GM19238 (cell line): ENCODE measurements around the gene SNTG2.

Experiments
- DNase-seq: peaks from one replicate; pipeline ENCODE4 v3.0.0; 2011; ENCODE audit warnings: low spot score; ENCODE audit not compliant: insufficient read length

SNTG2 gene

DNA sequence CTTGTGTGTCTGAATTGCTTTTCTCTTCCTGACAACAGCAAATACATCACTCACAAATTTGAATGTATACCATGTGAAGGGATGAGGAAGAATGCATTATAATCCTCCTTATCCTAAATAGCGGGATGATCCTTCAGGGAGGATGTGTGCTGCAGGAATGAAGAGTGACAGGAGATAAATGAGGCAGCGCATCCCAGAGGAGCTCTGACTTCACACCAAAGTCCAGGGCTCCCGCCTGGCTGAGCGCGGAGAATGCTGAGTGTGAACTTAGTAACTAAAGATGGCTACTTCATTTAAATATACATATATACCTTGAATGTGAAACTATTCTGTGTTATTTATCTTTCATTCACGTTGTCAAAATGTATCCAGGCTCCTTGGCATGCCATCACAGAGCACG lies 317.4 kb downstream of the SNTG2 start:
- no peak for DNase-seq

DNA sequence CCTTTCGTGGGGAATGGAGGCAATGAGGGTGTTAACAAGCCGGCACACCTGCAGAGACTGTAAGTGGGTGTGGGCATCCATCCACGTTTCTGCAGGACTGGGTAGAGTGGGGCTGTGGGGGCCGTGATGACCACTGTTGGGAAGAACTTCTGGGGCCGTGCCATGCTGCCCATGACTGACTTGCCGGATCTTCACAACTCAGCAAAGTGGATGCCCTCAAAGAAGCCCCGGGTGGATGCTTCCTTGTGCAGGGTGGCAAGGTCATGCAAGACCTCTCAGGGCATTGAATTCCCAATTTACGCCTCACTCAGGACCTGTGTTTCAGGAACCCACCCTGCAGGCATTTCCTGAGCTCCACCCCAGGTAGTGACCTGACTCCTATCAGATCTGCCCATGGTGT lies 319.2 kb downstream of the SNTG2 start:
- no peak for DNase-seq

DNA sequence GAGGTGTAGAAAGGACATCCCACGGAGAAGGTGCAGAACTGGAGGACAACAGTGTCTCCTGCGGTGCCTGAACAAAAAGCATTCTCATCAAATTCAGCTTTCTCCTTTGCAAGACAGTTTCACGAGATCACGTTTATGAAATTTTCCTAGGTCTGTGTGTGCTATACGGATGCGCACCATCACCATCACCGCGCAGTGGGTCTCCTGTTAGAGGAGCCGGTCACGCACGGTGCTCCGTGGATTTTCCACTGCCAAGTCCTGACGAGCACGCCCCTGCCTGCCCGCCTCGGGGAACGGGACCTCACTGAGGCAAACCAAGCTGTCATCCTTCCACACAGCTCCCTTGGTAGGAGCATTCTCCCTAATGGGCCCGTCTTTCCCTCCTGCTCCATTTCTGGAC lies 322.2 kb downstream of the SNTG2 start:
- no peak for DNase-seq

DNA sequence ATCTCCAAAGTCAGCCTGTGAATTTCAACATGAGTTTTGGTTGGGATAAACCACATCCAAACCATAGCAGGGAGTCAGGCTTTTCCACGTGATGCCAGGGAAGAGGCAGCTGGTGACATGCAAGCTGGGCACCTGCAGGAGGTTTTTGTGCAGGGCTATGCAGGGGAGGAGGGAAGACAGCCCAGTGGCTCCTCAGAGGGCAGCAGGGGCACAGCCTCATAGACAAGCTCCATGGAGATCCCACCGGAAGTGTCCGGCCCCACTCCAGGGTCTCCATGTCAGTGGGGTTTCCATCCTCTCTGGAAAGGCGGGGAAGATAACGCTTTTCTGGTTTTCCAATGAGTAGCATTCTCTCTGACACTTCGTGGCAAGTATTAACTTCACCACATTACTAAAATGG lies 327.0 kb downstream of the SNTG2 start:
- DNase-seq, result no peak

DNA sequence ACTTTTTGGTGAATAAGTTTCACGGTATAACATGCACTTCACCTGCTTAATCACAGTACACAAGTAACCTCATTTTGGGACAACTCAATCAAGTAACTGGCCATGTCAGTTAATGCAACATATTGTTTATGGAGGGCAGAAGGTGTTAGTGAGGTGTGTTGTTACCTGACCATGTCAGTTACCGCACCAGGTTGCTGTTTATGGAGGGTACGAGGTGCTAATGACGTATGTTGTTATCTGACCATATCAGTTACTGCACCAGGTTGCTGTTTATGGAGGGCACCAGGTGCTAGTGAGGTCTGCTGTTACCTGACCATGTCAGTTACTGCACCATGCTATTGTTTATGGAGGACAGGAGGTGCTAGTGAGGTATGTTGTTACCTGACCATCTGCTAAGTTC lies 327.5 kb downstream of the SNTG2 start:
- no peak for DNase-seq

DNA sequence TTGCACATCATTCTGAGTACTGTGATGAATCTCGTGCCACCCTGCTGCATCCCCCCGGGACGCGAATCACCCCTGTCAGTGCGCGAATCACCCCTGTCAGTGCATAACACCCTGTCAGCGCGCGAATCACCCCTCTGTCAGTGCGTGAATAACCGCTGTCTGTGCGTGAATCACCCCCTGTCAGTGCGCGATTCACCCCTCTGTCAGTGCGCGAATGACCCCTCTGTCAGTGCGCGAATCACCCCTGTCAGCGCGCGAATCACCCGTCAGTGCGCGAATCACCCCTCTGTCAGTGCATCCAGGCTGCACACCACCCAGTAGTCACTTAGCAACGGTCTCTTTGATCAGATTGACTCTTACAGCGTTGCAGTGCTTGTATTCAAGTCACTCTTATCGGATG lies 328.2 kb downstream of the SNTG2 start:
- DNase-seq, result no peak

DNA sequence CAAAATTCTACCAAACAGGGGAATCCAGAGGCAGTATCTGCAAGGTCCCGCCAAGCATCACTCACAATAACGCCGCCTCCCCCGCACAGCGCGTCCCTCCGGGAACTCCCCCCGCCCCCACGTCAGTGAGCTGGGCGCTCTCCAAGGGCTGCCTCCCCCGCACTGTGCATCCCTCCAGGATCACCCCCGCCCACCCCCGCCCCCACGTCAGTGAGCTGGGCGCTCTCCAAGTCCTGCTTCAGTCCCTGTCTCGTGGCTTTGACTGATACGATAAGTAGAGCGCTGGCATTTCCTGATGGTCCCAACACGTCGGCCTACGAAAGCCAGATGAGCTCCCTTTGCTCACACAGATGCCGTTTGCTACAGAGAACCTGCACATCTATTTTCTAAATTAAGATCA lies 331.9 kb downstream of the SNTG2 start:
- DNase-seq, result no peak

DNA sequence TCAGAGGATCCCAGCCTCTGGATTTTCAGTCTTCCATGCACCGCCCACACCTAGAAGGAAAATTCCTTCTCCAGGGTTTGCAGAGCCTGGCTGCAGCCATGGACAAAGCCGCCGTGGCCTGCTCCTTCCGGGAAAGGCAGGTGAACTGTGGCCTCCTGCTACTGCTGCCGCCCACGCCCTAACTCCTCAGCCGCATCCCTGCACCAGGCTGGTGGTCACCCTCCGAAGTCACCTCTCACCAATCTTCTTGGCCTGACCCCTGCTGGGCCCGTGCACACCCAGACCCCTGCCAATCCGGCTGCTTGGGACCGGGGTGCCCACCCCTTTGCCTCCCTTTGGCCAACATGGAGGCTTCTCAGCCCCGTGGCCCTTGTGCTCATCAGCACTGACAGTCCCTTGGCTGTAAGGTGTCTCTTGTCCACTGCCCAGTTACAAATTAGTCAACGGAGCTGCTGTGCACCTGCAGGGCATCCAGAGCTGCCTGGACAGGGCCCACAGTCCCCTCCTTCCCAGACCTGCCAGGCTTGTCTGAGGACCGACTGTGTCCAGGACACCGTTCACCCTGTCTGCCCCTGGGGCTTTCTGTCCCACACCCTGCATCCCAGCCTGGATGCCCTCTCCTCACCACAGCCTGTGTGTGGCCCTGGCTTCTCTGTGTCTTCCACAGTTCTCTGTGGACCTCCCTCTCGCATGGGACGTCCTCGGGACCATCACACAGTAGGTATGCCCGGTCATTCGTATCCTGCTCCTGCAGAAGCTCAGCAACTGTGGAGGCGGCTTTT lies 332.6 kb downstream of the SNTG2 start:
- no peak for DNase-seq

DNA sequence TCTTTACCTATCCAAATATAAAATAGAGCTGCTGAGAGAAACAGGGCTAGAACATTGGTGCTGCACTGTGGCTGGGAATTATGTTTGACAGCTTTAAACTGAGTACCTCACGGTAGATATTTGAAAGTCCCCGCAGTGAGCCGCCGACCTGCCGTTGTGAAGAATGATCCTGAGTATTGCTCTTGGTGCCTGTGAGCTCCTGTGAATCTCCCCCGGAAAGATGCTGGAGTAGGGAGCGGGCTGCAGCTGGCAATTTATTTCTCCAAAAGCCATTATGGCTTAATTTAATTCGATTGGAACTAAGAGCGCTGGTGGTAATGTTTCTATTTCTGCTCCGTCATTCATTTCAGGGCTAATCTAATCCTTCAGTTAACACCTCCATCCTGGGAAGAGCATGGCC lies 333.2 kb downstream of the SNTG2 start:
- no peak for DNase-seq

DNA sequence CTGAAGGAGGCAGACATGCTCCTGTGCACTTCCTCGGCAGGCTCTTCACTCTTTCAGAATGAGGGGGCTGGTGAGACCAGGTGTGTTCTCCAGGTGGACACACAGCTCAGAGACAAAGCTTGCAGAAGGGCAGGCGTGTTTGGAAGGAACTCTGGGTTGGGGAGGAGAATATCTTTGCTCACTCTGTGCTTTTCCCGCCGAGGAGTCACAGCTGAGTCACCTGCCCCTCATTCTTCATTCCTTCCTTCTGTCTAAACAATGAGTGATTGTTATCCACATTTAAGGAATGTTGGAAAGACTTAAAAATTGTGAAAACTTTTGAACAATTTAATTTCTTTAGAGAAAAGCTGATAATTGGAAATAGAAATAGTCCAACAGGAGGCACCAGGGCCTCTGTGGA lies 336.3 kb downstream of the SNTG2 start:
- DNase-seq, result no peak

DNA sequence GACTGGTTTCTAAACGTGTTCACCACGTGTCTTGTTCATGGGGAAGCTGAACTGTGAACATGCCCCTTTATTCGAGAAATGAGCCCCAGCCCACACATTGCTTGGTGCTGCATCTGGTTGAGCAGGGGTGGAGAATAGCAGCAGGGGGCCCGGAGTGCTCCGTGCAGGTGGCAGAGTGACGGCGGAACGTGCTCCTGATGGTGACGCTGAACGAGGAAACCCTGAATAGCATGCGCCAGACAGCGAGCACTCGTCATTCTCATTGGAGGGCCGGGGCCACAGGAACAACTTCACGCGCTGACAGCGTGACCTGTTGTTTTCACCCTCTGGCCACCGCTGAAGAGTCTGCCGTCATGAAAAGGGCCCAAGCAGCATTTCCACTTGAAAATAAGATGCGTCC lies 336.8 kb downstream of the SNTG2 start:
- DNase-seq, result no peak

DNA sequence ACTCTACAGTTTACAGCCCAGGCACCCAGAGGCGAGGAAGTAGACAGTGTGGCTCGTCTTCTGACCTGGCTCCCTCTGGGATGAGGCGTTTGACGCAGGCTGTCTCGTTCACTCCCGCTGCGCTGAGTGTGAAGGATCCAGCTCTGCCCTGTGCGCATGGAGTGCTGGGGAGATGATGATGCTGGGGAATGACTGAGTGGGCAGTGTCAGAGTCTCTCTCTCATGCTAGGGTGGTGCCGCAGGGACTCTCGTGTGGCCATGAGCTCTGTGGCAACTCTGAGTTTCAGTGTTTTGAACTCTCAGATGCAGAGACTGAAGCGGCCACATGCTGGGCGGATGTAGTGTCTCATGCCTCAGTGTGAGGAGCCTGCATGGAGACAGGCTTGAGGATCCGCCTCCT lies 344.3 kb downstream of the SNTG2 start:
- no peak for DNase-seq

DNA sequence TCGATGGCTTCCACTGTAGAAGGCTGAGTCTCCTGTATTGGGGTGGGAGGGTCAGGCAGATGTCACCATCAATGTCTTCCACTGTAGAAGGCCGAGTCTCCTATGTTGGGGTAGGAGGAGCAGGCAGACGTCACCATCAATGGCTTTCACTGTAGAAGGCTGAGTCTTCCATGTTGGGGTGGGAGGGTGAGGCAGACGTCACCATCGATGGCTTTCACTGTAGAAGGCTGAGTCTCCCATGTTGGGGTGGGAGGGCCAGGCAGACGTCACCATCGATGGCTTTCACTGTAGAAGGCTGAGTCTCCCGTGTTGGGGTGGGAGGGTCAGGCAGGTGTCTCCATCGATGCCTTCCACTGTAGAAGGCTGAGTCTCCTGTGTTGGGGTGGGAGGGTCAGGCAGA lies 345.1 kb downstream of the SNTG2 start:
- DNase-seq, result no peak

DNA sequence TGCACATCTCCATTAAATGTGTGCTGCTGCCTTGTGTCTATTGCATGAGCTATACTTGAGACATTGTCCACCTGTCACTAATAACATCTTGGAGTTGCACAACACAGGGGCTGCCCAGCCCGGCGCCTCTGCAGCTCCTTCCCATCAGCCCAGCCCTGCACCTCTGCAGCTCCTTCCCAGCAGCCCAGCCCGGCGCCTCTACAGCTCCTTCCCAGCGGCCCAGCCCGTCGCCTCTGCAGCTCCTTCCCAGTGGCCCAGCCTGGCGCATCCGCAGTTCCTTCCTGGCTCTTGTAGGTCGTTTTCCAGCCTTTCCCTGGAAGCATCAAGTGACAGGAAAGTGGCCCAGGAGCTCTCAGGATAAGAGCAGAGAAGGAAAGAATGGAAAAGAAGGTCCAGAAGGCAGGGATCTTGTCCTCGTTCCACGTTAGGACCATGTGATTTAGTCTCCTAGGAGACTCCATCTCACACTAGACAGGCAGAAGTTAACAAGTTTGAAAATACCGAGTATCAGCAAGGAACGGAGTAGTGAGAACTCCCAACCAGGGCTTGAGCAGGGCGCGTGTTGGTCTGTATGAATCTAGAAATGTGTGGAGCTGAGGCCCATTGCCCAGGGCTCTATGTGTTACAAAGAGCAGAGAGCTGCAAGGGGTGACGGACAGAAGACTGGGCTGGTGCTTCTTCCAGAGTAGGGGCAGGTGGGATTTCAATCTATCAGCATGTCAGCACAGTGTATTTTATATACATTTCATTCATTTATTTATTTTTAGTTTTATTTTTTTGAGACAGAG lies 346.9 kb downstream of the SNTG2 start:
- DNase-seq, result no peak

DNA sequence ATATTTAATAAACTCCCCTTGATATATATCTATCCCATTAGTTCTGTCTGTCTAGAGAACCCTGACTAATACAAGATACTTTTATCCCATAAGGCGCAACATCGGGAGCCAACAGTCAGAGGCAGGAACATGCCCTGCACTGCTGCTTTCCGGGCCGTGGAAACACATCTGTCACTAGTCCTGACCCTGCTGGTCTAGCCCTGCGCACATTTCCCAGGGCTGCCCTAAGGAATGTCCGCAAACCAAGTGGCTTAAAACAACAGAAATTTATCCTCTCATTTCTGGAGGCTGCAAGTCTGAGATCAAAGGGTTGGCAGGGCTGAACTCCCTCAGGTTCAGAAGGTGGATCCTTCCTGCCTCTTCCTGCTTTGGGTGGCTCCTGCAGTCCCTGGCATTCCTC lies 348.4 kb downstream of the SNTG2 start:
- no peak for DNase-seq

DNA sequence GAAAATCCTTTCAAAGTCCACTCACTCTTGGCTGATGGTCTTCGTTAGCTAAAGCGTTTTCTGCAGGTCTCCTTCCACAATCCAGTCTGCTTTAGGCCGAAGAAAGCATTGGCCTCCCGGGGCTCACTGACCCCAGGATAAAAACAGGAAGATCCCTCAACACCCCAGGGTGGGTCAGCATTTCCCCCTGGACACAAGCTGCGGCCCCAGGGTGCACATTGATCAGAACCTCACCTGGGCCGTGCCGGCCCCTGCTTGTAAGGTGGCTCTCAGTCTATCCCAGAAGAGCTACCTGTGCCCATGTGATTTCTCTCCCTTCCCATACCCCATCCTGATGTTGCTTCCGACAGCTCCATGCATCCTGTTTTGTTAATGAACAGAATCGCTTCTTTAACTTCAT lies 349.6 kb downstream of the SNTG2 start:
- DNase-seq, result no peak

DNA sequence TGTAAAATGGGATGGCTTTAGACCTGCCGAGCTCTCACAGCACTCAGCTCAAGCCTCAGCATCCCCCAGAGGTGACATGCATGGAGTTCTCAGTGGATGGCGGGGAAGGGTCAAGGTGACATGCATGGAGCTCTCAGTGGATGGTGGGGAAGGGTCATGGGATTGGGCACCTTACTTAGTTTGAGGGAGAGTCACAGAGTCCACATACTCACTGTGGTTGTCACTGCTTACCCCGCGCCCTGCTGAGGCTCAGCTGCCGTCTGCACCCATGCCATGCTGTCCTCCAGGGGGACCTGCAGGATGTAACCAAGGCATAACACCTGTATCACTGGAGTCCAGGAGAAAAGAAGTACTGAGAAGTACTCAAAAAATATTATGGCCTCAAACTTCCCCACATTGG lies 350.4 kb downstream of the SNTG2 start:
- DNase-seq, result no peak

DNA sequence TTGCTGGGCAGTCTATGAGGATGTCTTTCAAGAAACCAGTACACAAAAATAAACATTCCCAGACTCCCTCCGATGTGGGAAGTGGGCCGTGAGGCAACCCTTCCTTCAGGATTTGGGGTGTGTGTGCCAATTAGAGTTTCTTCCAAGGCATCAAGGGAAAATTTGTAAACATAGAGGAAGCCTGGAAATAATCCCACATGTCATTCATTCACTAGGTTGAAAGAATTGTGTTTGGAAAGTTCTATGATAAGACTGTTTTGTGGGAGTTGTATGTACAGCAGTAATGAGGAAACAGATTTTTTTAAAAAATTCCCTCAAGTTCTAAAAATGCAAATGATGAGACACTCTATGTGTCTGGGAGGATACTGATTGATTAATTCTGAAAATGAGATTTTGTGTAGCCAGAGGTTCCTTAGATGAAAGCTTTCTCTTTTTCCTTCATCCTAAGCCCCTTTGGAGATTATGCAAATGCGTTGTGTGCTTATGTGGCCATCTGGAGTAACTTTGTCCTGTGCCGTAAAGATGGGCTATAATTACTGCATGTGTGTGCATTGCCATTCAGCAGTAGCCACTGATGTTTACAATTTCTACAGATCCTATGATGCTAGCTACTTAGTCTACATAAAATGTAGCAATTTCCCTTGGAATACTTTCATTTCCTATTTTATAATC lies 354.8 kb downstream of the SNTG2 start:
- DNase-seq, result no peak

DNA sequence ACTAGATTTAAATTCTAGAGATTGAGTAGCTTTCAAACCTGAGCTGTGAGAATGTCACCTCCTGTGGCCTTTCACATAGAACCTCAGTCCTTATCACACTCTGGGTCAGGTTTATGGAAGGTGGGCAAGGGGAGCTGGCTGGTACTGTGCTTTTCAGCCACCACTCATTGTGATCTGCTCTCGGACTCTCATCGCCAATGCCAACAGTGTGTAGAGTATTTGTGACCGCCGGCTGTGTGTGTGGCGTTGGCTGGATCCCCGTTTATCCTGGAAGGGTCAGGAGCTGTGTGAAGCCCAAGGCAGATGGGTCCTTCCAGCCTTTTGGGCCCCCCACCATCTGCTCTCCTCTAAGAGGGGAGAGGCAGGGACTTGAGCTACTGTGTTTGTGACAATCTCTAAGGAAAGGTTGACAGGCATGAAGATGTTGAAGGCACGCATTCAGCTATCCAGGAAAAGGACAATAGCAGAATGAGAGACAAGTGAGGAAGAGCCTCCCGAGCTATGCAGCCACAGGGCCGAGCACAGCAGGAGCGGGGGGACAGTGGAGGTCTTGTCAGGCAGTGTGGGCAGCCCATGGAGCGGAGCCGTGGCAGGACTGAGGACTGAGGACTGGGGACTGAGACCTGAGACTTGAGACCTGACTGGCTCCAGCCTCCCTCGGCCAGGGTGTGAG lies 355.5 kb downstream of the SNTG2 start:
- DNase-seq, result no peak

DNA sequence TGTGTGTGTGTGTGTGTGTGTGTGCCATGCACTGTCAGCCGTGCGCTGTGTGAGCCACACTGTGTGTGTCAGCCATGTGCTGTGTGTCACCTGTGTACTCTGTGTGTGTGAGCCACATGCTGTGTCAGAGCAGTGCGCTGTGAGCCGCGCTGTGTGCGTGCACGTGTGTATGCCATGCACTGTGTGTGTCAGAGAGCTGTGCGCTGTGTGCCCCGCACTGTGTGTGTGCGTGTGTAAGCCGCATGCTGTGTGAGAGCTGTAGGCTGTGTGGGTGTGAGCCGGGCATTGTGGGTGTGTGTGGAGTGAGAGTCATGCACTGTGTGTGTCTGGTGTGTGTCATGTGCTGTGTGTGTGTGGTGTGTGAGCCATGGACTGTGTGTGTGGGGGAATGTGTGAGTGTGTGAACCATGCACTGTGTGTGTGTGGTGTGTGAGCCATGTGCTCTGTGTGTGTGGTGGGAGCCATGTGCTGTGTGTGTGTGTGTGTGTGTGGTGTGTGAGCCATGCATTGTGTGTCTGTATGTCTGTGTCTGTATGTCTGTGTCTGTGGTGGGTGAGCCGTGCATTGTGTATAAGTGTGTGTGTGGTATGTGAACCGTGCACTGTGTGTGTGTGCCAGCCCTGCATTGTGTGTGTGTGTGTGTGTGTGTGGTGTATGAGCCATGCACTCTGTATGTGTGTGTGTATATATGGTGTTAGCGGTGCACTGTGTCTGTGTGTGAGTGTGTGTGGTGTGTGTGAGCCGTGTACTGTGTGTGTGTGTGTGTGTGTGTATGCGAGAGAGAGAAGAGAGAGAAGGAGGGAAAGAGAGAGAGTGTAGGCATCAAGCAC lies 356.3 kb downstream of the SNTG2 start:
- no peak for DNase-seq

DNA sequence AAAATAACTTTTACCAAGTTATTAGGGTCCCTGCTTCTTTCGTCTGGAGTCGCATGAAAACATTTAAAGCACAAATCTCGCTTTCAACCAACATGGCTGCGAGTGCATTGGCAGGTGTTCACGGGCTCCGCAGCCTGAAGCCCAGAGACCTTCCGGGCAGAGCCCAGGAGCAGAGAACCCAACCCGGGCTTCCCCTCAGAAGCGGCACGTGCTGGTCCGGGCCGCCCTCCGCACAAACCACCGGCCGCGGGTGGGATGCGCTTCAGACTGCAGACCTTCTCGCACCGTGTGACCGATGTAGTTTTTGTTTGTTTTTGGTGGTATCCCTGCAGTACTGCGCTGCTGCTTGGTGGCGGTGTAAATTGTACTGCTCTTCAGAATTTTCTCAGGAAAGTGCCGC lies 357.0 kb downstream of the SNTG2 start:
- DNase-seq, result no peak
